Ovary (tissue), 9 donors: Measurements from ENCODE around the gene PROS1. TPM values are rescaled to one million over a fixed set of nuclear protein-coding genes. Genes with fewer than 3 reads are reported as not detected.
"Not testable (repeated sequence)": the region's sequence is repeated elsewhere in the genome, so short reads cannot be mapped to it uniquely, and the experiment has no call there.

ENCODE experiments used
- DNase-seq, 5 donors: peaks; one replicate each; pipeline ENCODE4 v3.0.0-alpha.2; 2019 to 2020
- H3K27ac ChIP-seq, 2 donors: fragments of 200-600 bp; one replicate each; pipeline versions ENCODE4 v1.5.1 to v1.8.0; 2019 to 2022
- H3K27me3 ChIP-seq: fragments of 200-600 bp; one replicate; pipeline ENCODE4 v1.8.0; 2022
- H3K36me3 ChIP-seq: fragments of 200-600 bp; sonication (generic); one replicate; pipeline ENCODE4 v1.5.1; 2019
- H3K4me1 ChIP-seq: one replicate; pipeline ENCODE4 v1.8.1; 2013; ENCODE audit warnings: mild to moderate bottlenecking, moderate library complexity; ENCODE audit not compliant: insufficient read depth
- H3K4me3 ChIP-seq: fragments of 200-600 bp; sonication (generic); one replicate; pipeline ENCODE4 v1.5.1; 2017
- H3K9me3 ChIP-seq, 2 donors: fragments of 200-600 bp in 1 of 2; sonication (generic) in 1 of 2; one replicate each; pipeline versions ENCODE4 v1.5.1 to v1.8.1; 2013 to 2019; ENCODE audit warnings: mild to moderate bottlenecking in 1 of 2, moderate library complexity in 1 of 2
- EP300 ChIP-seq: sonication (generic); formaldehyde crosslinking; IDR thresholded peaks from one replicate; pipeline ENCODE4 v1.6.1; 2017; ENCODE audit warnings: antibody characterized with exemption
- POLR2A ChIP-seq: fragments of 450-650 bp; IDR thresholded peaks from one replicate; pipeline ENCODE4 v1.6.1; 2017; ENCODE audit warnings: antibody characterized with exemption, mild to moderate bottlenecking, moderate library complexity
- WGBS, 3 donors: extraction: QIAGEN DNeasy Blood & Tissue Kit in 1 of 3; methylation state at CpG; one replicate each; pipeline versions ENCODE4 v1.1.5 to v1.1.7; 2013 to 2017; 5-methylcytosine and 5-hydroxymethylcytosine counted together
- intact Hi-C, 4 donors: fragments of 100-400 bp; cut with DNase I; formaldehyde crosslinking; loops; one replicate each; pipeline versions ENCODE4 v1.11.0 to v1.15.1; 2022 to 2023
- polyA plus RNA-seq, 2 donors: library from polyadenylated mRNA; stranded (reverse); fragments of 200-250 nt in 1 of 2; fragments of 350-450 nt in 1 of 2; fragmentation: Illumina TruSeq in 1 of 2; extraction: RNeasy Lipid Tissue Mini Kit (QIAGEN cat#74804) in 1 of 2; gene quantifications; one replicate each; pipeline ENCODE4 v1.2.3, GENCODE V29; 2013 to 2014
- total RNA-seq, 7 donors: library from RNA; depleted of rRNA in 2 of 7; stranded (reverse); fragments of >200 nt in 2 of 7; fragmentation: NEBNext Ultra II Directional in 3 of 7; extraction: Animal tissue kit (Norgen Biotek cat#: 25700) in 3 of 7; gene quantifications; one replicate each; pipeline versions ENCODE4 v1.1.0 to v1.2.4, GENCODE V29; 2016 to 2023
- TF ChIP-seq, protein P1 (sequence below), 3 donors: fragments of 450-650 bp in 2 of 3; fragments of 200-600 bp in 1 of 3; IDR thresholded peaks; one replicate each; pipeline versions ENCODE4 v1.5.1 to v1.8.0; 2016 to 2022; ENCODE audit warnings: antibody characterized with exemption in 3 of 3, mild to moderate bottlenecking in 1 of 3
- donor health status: DM: no; HTN: no; CAD: no; lungs with moderate emphysema.
- donor health status: DM: no; HTN: no; CAD: no.
- donor health status: Bipolar disorder and iron deficiency.
- donor health status: DM: yes; HTN: yes; CAD: no.
- donor health status: DM: no; HTN: no; CAD: no.
- donor health status: DM: yes; HTN: yes; CAD: no.

The PROS1 gene
- total and polyA plus RNA-seq, 9 donors = 41.6 to 95.1 (median 50.0) TPM

DNA sequence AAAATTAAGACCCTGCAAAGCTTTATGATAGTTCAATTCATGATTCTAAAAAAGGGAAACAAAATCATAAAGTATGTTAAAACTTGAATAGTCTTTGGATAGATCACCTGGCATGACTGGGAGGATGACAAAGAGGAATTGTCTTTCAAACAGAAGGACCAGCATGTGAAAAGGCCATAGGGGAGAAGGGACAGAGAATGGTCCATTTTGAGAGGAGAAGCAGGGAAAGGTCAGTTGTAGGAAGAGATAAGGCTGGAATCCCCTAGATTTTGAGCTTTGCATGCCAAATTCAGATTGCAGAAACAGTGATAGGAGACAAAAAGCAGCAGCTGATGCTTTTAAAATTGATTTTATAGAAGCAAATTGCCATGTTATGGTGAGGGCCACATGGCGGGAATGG is 12.7 kb downstream of the PROS1 start:
- Histone ChIP-seq H3K27ac (no peak overlapping the region), H3K9me3 (no peaks in the 10 kb centered on the region), H3K4me3 (no peak overlapping the region), H3K4me1 (no peaks in the 10 kb centered on the region), H3K27me3 (no peaks in the 10 kb centered on the region), H3K36me3 (no peaks in the 10 kb centered on the region)
- intact Hi-C loops = no loop called here
- 93 to 96% (median 94%) methylated on average over 1 of the region's 1 CpG for WGBS, 3 donors
- TF ChIP-seq EP300 (no peak), POLR2A (no peak)
- TF ChIP-seq, protein P1, sequence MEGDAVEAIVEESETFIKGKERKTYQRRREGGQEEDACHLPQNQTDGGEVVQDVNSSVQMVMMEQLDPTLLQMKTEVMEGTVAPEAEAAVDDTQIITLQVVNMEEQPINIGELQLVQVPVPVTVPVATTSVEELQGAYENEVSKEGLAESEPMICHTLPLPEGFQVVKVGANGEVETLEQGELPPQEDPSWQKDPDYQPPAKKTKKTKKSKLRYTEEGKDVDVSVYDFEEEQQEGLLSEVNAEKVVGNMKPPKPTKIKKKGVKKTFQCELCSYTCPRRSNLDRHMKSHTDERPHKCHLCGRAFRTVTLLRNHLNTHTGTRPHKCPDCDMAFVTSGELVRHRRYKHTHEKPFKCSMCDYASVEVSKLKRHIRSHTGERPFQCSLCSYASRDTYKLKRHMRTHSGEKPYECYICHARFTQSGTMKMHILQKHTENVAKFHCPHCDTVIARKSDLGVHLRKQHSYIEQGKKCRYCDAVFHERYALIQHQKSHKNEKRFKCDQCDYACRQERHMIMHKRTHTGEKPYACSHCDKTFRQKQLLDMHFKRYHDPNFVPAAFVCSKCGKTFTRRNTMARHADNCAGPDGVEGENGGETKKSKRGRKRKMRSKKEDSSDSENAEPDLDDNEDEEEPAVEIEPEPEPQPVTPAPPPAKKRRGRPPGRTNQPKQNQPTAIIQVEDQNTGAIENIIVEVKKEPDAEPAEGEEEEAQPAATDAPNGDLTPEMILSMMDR (IDR thresholded peaks at IDR 0.05) = no peak
- DNase-seq = no peak

DNA sequence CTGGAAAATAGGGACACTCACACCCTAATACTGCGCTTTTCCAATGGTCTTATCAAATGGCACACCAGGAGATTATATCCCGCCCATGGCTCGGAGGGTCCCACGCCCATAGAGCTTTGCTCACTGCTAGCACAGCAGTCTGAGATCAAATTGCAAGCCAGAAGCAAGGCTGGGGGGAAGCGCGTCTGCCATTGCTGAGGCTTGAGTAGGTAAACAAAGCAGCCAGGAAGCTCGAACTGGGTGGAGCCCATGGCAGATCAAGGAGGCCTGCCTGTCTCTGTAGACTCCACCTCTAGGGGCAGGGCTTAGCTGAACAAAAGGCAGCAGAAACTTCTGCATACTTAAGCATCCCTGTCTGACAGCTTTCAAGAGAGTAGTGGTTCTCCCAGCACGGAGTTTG is 23.7 kb downstream of the PROS1 start:
- H3K27me3 ChIP-seq, H3K9me3 ChIP-seq, DNase-seq, H3K4me1 ChIP-seq, H3K27ac ChIP-seq, H3K36me3 ChIP-seq, H3K4me3 ChIP-seq, intact Hi-C loops: not testable (repeated sequence)
- WGBS, 3 donors = 90 to 95% (median 94%) methylated on average over 8 of the region's 8 CpGs

DNA sequence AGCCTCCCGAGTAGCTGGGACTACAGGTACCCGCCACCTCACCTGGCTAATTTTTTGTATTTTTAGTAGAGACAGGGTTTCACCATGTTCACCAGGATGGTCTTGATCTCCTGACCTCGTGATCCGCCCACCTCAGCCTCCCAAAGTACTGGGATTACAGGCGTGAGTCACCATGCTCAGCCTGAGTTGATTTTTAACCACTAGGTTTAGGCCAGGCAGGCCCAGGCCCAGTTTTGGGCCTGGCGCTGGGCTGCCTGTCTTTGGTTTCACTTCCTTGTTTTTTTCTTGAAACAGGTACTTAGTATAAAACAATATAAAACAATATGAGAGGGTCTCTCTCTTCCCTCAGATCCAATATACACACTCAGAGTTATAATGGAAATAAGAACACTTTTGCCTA is 36.2 kb downstream of the PROS1 start:
- H3K9me3 ChIP-seq, H3K36me3 ChIP-seq, H3K4me1 ChIP-seq, H3K4me3 ChIP-seq, H3K27ac ChIP-seq, H3K27me3 ChIP-seq, DNase-seq, intact Hi-C loops: not testable (repeated sequence)
- WGBS, 3 donors = 94 to 97% (median 96%) methylated on average over 6 of the region's 6 CpGs

DNA sequence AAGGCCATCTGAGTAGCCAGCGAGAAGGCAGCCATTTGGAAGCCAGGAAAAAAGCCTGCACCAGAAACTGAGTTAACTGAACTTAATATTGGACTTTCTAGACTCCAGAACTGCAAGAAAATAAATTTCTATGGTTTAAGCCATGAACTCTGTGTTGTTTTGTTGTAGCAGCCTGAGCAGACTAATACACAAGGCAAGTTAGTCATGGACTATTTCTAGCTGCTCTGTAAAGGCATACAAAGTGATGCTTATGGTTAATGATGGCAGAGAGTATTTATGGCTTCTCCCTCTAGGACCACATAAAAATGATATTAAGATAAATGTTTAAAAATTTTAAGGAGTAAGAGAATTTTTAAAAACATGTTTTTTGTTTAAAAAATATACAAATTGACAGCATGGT is 37.1 kb downstream of the PROS1 start:
- no peak overlapping the region for H3K27ac ChIP-seq
- intact Hi-C loops = no loop called here
- DNase-seq = no peak
- no peaks in the 10 kb centered on the region for H3K36me3 ChIP-seq
- H3K9me3 ChIP-seq = no peaks in the 10 kb centered on the region
- H3K4me3 ChIP-seq = no peak overlapping the region
- WGBS, 3 donors = 92 to 100% (median 100%) methylated on average over 1 of the region's 1 CpG
- TF ChIP-seq POLR2A (no peak), EP300 (no peak)
- TF ChIP-seq, protein P1 (IDR thresholded peaks at IDR 0.05) = no peak
- H3K27me3 ChIP-seq = no peaks in the 10 kb centered on the region
- no peaks in the 10 kb centered on the region for H3K4me1 ChIP-seq

DNA sequence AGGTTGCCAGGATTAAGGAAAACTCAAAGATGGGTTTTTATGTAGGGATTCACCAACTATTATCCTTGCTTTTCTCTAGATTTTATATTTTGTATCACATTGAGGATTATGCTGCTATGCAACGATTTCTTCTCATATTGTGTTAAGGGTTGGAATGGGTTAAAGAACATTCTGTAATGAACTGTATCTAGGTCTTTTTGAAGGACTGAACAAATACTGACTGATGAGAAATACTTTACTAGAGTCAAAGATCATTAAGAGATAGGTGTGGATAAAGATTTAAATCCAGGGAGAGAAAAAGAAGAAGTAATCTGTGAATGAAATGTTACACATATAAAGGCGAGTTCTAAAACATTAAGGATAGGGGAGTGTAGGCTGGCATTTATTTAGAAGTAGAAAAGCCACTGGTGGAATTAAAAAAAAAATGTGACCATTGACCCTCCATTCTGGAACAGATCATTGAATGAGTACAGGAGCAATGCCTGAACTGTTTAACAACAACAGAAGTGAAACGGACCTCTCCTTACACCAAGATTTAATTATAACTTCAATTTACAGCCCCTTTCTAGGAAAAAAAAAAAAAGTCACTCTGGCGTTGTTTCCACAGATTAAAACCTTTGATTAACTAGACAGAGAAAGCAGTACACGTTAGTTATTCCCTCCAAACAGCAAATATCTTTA is 39.2 kb downstream of the PROS1 start:
- H3K36me3 ChIP-seq = no peaks in the 10 kb centered on the region
- H3K4me3 ChIP-seq = no peak overlapping the region
- H3K9me3 ChIP-seq = no peaks in the 10 kb centered on the region
- DNase-seq = no peak
- intact Hi-C loops = no loop called here
- H3K27me3 ChIP-seq = no peaks in the 10 kb centered on the region
- no peak overlapping the region for H3K27ac ChIP-seq
- no peaks in the 10 kb centered on the region for H3K4me1 ChIP-seq
- TF ChIP-seq EP300 (no peak), POLR2A (no peak)
- TF ChIP-seq, protein P1 (IDR thresholded peaks at IDR 0.05) = no peak
- 66 to 74% (median 68%) methylated on average over 5 of the region's 5 CpGs for WGBS, 3 donors
